Neural cell (in vitro differentiated cells): ENCODE results near the gene EIF3B. TPM values are rescaled to one million over a fixed set of nuclear protein-coding genes. Genes with fewer than 3 reads are reported as not detected.
"Not testable (repeated sequence)": the region's sequence is repeated elsewhere in the genome, so short reads cannot be mapped to it uniquely, and the experiment has no call there.

Experiments used
- H2AFZ ChIP-seq: fragments of 200-600, 300-800 bp; sonication (generic), shearing (Covaris generic); 2 replicates; pipeline ENCODE4 v1.6.0; 2014; ENCODE audit warnings: low read depth, mild to moderate bottlenecking, antibody characterized with exemption, low read length, moderate library complexity
- H3F3A ChIP-seq: fragments of 200-600 bp; shearing (Covaris generic); 2 replicates; pipeline ENCODE4 v1.6.1; 2016; ENCODE audit warnings: mild to moderate bottlenecking, moderate library complexity, mixed read lengths, antibody characterized with exemption, low read length; ENCODE audit not compliant: insufficient read depth, poor library complexity, severe bottlenecking
- H3K27ac ChIP-seq: fragments of 200-600, 300-800 bp; sonication (generic), shearing (Covaris generic); 2 replicates; pipeline ENCODE4 v1.5.1; 2014; ENCODE audit warnings: mild to moderate bottlenecking, low read length, moderate library complexity
- H3K27me3 ChIP-seq: fragments of 300-800, 200-600 bp; sonication (generic), shearing (Covaris generic); 2 replicates; pipeline ENCODE4 v1.6.0; 2014; ENCODE audit warnings: mild to moderate bottlenecking, low read depth, low read length, moderate library complexity; ENCODE audit not compliant: insufficient read depth
- H3K36me3 ChIP-seq: fragments of 300-800, 200-600 bp; sonication (generic), shearing (Covaris generic); 2 replicates; pipeline ENCODE4 v1.5.1; 2014; ENCODE audit warnings: mild to moderate bottlenecking, antibody characterized with exemption, low read length, moderate library complexity; ENCODE audit not compliant: insufficient read depth
- H3K4me2 ChIP-seq: fragments of 300-800, 200-600 bp; sonication (generic), shearing (Covaris generic); 2 replicates; pipeline ENCODE4 v1.6.0; 2014; ENCODE audit warnings: mild to moderate bottlenecking, low read length
- H3K4me3 ChIP-seq: fragments of 300-800, 200-600 bp; sonication (generic), shearing (Covaris generic); 2 replicates; pipeline ENCODE4 v1.5.1; 2014; ENCODE audit warnings: mild to moderate bottlenecking, low read length, moderate library complexity
- H3K79me2 ChIP-seq: fragments of 200-600 bp; shearing (Covaris generic); replicated peaks from 2 replicates; pipeline ENCODE4 v1.6.0; 2014; ENCODE audit warnings: mild to moderate bottlenecking, low read length, moderate library complexity; ENCODE audit not compliant: insufficient read depth
- H3K9ac ChIP-seq: fragments of 300-800, 200-600 bp; sonication (generic), shearing (Covaris generic); 2 replicates; pipeline ENCODE4 v1.6.1; 2016; ENCODE audit warnings: mild to moderate bottlenecking, low read length, mixed read lengths
- H3K9me2 ChIP-seq: fragments of 200-600 bp; shearing (Covaris generic); 2 replicates; pipeline ENCODE4 v1.6.1; 2016; ENCODE audit warnings: mild to moderate bottlenecking, low read length, mixed read lengths; ENCODE audit not compliant: insufficient read depth
- H3K9me3 ChIP-seq: fragments of 200-600, 300-800 bp; sonication (generic), shearing (Covaris generic); 2 replicates; pipeline ENCODE4 v1.6.1; 2016; ENCODE audit warnings: mild to moderate bottlenecking, mixed run types, low read length, moderate library complexity, mixed read lengths
- H4K20me1 ChIP-seq: fragments of 200-600 bp; shearing (Covaris generic); 2 replicates; pipeline ENCODE4 v1.6.1; 2016; ENCODE audit warnings: mild to moderate bottlenecking, mixed run types; ENCODE audit not compliant: insufficient read depth
- CTCF ChIP-seq: fragments of 450-650 bp; IDR thresholded peaks from 2 replicates; pipeline ENCODE4 v1.5.1; 2014; ENCODE audit warnings: antibody characterized with exemption, mild to moderate bottlenecking, moderate library complexity; ENCODE audit not compliant: poor library complexity, severe bottlenecking
- EP300 ChIP-seq: fragments of 450-650 bp; conservative IDR thresholded peaks from 2 replicates; pipeline ENCODE4 v1.6.1; 2014; ENCODE audit warnings: antibody characterized with exemption, mild to moderate bottlenecking, moderate library complexity; ENCODE audit not compliant: poor library complexity, severe bottlenecking
- EZH2 ChIP-seq: fragments of 200-600, 300-800 bp; shearing (Covaris generic), sonication (generic); IDR thresholded peaks from 2 replicates; pipeline ENCODE4 v1.6.1; 2014; ENCODE audit warnings: antibody characterized with exemption, low read length, borderline replicate concordance, mild to moderate bottlenecking; ENCODE audit not compliant: insufficient read depth, poor library complexity, severe bottlenecking
- MXI1 ChIP-seq: fragments of 450-650 bp; conservative IDR thresholded peaks from 2 replicates; pipeline ENCODE4 v1.6.1; 2014; ENCODE audit warnings: antibody characterized with exemption, mild to moderate bottlenecking; ENCODE audit not compliant: poor library complexity, severe bottlenecking
- POLR2AphosphoS5 ChIP-seq: IDR thresholded peaks from 2 replicates; pipeline ENCODE4 v1.6.1; 2012
- SMC3 ChIP-seq: fragments of 450-650 bp; conservative IDR thresholded peaks from 2 replicates; pipeline ENCODE4 v1.6.1; 2014; ENCODE audit warnings: antibody characterized with exemption, mild to moderate bottlenecking, moderate library complexity; ENCODE audit not compliant: poor library complexity
- TAF1 ChIP-seq: IDR thresholded peaks from 2 replicates; pipeline ENCODE4 v1.6.1; 2012; ENCODE audit warnings: low read depth
- polyA plus RNA-seq: library from polyadenylated mRNA; depleted of rRNA; stranded (reverse); fragments of >200 nt; gene quantifications from 2 replicates; pipeline ENCODE4 v1.2.3, GENCODE V29; 2014
- TF ChIP-seq, protein P1 (sequence below): IDR thresholded peaks from 2 replicates; pipeline ENCODE4 v1.6.1; 2012; ENCODE audit warnings: borderline replicate concordance

EIF3B gene
- polyA plus RNA-seq, 1 donor from 2014 or later = 65.1 TPM

DNA sequence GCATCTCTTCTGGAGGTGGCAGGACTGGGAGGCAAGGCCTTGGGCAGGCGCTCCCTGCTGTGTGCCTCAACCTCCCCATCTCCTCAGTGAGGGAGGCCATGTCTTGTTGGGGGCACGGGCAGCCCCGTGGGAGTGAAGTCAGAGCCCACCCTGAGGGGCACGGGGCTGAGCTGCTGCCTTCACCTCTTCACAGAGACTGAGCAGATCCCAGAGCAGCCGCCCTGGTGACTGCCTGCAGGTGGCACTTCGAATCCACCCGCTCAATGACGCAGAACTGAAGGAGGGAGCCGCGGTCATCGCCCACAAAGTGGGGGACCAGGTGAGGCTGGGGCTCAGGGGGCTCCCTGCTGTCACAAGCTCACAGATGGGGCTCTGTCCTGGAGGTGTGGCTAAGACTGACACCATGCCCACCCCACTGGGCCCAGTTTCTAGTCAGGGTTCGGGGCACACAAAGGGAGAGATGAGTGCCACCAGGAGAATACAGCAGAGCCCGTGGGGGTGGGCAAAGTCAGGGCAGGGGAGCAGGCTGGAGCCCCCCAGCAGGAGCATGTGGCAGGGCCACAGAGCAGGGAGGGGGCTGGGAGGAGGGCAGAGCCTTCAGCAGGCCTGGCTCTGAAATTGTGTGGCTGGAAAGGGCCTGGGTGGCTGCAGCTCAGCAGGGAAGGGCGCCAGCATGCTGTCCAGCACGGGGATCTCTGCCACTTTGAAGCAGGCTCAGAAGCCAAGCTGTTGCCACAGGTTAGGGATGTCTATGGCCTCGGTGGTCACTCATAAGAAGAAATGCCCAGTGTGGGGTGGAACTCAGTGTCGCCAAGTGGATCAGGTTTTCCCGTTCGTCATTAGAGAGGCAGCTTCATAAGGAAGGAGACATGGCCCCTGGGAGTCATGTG lies 30.0 kb downstream of the EIF3B start:
- TF ChIP-seq SMC3 (no peak), EZH2 (no peak), MXI1 (no peak), TAF1 (no peak), CTCF (no peak)
- TF ChIP-seq, protein P1, sequence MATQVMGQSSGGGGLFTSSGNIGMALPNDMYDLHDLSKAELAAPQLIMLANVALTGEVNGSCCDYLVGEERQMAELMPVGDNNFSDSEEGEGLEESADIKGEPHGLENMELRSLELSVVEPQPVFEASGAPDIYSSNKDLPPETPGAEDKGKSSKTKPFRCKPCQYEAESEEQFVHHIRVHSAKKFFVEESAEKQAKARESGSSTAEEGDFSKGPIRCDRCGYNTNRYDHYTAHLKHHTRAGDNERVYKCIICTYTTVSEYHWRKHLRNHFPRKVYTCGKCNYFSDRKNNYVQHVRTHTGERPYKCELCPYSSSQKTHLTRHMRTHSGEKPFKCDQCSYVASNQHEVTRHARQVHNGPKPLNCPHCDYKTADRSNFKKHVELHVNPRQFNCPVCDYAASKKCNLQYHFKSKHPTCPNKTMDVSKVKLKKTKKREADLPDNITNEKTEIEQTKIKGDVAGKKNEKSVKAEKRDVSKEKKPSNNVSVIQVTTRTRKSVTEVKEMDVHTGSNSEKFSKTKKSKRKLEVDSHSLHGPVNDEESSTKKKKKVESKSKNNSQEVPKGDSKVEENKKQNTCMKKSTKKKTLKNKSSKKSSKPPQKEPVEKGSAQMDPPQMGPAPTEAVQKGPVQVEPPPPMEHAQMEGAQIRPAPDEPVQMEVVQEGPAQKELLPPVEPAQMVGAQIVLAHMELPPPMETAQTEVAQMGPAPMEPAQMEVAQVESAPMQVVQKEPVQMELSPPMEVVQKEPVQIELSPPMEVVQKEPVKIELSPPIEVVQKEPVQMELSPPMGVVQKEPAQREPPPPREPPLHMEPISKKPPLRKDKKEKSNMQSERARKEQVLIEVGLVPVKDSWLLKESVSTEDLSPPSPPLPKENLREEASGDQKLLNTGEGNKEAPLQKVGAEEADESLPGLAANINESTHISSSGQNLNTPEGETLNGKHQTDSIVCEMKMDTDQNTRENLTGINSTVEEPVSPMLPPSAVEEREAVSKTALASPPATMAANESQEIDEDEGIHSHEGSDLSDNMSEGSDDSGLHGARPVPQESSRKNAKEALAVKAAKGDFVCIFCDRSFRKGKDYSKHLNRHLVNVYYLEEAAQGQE = no peak
- Histone ChIP-seq H3K4me3 (no peak overlapping the region), H3K27me3 (no peaks in the 10 kb centered on the region), H3K9me3 (no peaks in the 10 kb centered on the region), H3K79me2 (no peaks in the 10 kb centered on the region), H3K27ac (no peak overlapping the region), H2AFZ (no peak overlapping the region), H3F3A (no peaks in the 10 kb centered on the region), H3K36me3 (no peaks in the 10 kb centered on the region), H3K9ac (no peak overlapping the region), H3K4me2 (no peak overlapping the region), H4K20me1 (no peaks in the 10 kb centered on the region), H3K9me2 (no peaks in the 10 kb centered on the region)

- H3K36me3 ChIP-seq, H3K9me3 ChIP-seq, H3F3A ChIP-seq, H2AFZ ChIP-seq, H4K20me1 ChIP-seq, H3K9me2 ChIP-seq, H3K9ac ChIP-seq, H3K27ac ChIP-seq, H3K27me3 ChIP-seq, H3K4me2 ChIP-seq, H3K79me2 ChIP-seq, H3K4me3 ChIP-seq: not testable (repeated sequence)
These were observed 31.5 kb downstream of the EIF3B start for GRCh38 chr7:2386122-2386521.

- H4K20me1 ChIP-seq = no peaks in the 10 kb centered on the region
- H3K27ac ChIP-seq = no peak overlapping the region
- H3F3A ChIP-seq = no peaks in the 10 kb centered on the region
- no peak overlapping the region for H2AFZ ChIP-seq
- no peaks in the 10 kb centered on the region for H3K27me3 ChIP-seq
- H3K79me2 ChIP-seq = no peaks in the 10 kb centered on the region
- H3K9me3 ChIP-seq = no peaks in the 10 kb centered on the region
- no peak overlapping the region for H3K9ac ChIP-seq
- no peak overlapping the region for H3K4me2 ChIP-seq
- no peak overlapping the region for H3K4me3 ChIP-seq
- no peaks in the 10 kb centered on the region for H3K9me2 ChIP-seq
- no peaks in the 10 kb centered on the region for H3K36me3 ChIP-seq
- TF ChIP-seq EZH2 (no peak), CTCF (no peak), TAF1 (no peak), MXI1 (no peak), EP300 (no peak), POLR2AphosphoS5 (no peak), SMC3 (no peak)
- TF ChIP-seq, protein P1 = no peak
These were observed 32.5 kb downstream of the EIF3B start for GRCh38 chr7:2386964-2387669.
